ENCODE data around the gene PTPRU. TPM values are rescaled to one million over a fixed set of nuclear protein-coding genes. Genes with fewer than 3 reads are reported as not detected.

The PTPRU gene
- total RNA-seq, 1 experiment from 2014 or later, result 40.7 TPM

- DNase-seq (ENCODE audit: low read depth, low spot score), result no peak
- Histone ChIP-seq H3K27me3 (ENCODE audit: insufficient read depth, low read length) (no peaks in the 10 kb centered on the region), H3K27ac (ENCODE audit: low read depth, low read length) (no peak overlapping the region), H2AFZ (ENCODE audit: low read depth, low read length, poor library complexity, severe bottlenecking) (no peak overlapping the region), H3K79me2 (ENCODE audit: insufficient read depth, low read length) (no peaks in the 10 kb centered on the region), H3K4me2 (ENCODE audit: low read length) (no peak overlapping the region), H3K9ac (ENCODE audit: low read length) (no peak overlapping the region), H3K36me3 (ENCODE audit: control insufficient read depth in 1 of 2, insufficient read depth in 2 of 2, low read length in 2 of 2) (peaks cover 5 to 18% of the 10 kb centered on the region in 2 experiments; a peak in 3 of 4 replicates), H4K20me1 (ENCODE audit: insufficient read depth) (no peaks in the 10 kb centered on the region), H3K9me3 (ENCODE audit: control insufficient read depth in 1 of 2, insufficient read depth in 1 of 2, low read depth in 1 of 2, low read length in 2 of 2) (no peaks in the 10 kb centered on the region), H3K9me2 (ENCODE audit: insufficient read depth) (no peaks in the 10 kb centered on the region), H3K4me1 (ENCODE audit: control insufficient read depth in 1 of 2, insufficient read depth in 2 of 2, low read length in 2 of 2) (peaks cover 0 to 14% of the 10 kb centered on the region in 2 experiments; a peak in 3 of 4 replicates), H3K4me3 (replicated peaks in 1 of 2; ENCODE audit: low read depth in 1 of 2, low read length in 2 of 2) (no peak overlapping the region)
- no peak for ATAC-seq
- intact Hi-C loops (cut with micrococcal nuclease), result no loop called here
- ChIA-PET CTCF (interaction anchor here (2.1 kb wide), 1 partner anchor 314 kb away, joined by 25 read pairs; no protein-coding TSS in a partner anchor), RAD21 (ENCODE audit: low non-redundant PET in 1 of 2, low total read pairs in 2 of 2, uncharacterized antibody in 2 of 2, unreplicated experiment in 2 of 2) (no interaction called here), POLR2A (no interaction called here)
- no peak for TF ChIP-seq FOSL1 (IDR thresholded peaks at IDR 0.05; ENCODE audit: low read depth)
- no peak for TF ChIP-seq ATF3 (IDR thresholded peaks at IDR 0.05)
- no peak for TF ChIP-seq SIN3A (IDR thresholded peaks at IDR 0.05; ENCODE audit: low read depth)
- no peak for TF ChIP-seq CTCF (IDR thresholded peaks at IDR 0.05 in 2 of 3, conservative IDR thresholded peaks at IDR 0.05 in 1 of 3; ENCODE audit: borderline replicate concordance in 1 of 3, insufficient read depth in 1 of 3, low read depth in 2 of 3, low read length in 2 of 3)
- no peak for TF ChIP-seq TCF7L2 (IDR thresholded peaks at IDR 0.05; ENCODE audit: borderline replicate concordance, extremely low read depth, insufficient read depth, insufficient read length)
- no TSS peak for BruUV-seq (replicated peaks)
These were observed 40.4 kb upstream of the PTPRU start for GRCh38 chr1:29195881-29196291.
